Upper lobe of left lung (tissue), 6 donors: ENCODE data around the gene MATN3. TPM values are rescaled to one million over a fixed set of nuclear protein-coding genes. Genes with fewer than 3 reads are reported as not detected.

Source experiments
- ATAC-seq, 2 donors: fragments of 200-7000 bp; cut with Tn5 transposase; one replicate each; pipeline ENCODE4 v1.9.1; 2022; ENCODE audit warnings: mild to moderate bottlenecking in 2 of 2, moderate library complexity in 2 of 2; ENCODE audit not compliant: low FRiP score in 2 of 2
- DNase-seq, 2 donors: peaks; one replicate each; pipeline ENCODE4 v3.0.0-alpha.2; 2019 to 2020
- H3K27ac ChIP-seq, 4 donors: fragments of 200-600 bp; sonication (generic); one replicate each; pipeline ENCODE4 v1.5.1; 2016 to 2019
- H3K27me3 ChIP-seq, 4 donors: fragments of 200-600 bp; sonication (generic); one replicate each; pipeline ENCODE4 v1.5.1; 2017 to 2019
- H3K36me3 ChIP-seq, 4 donors: fragments of 200-600 bp; sonication (generic); one replicate each; pipeline ENCODE4 v1.5.1; 2016 to 2019
- H3K4me1 ChIP-seq, 4 donors: fragments of 200-600 bp; sonication (generic); one replicate each; pipeline ENCODE4 v1.5.1; 2018 to 2019
- H3K4me3 ChIP-seq, 4 donors: fragments of 200-600 bp; sonication (generic); one replicate each; pipeline ENCODE4 v1.5.1; 2017 to 2019; ENCODE audit warnings: mild to moderate bottlenecking in 2 of 4, moderate library complexity in 1 of 4
- H3K9me3 ChIP-seq, 4 donors: fragments of 200-600 bp; sonication (generic); one replicate each; pipeline ENCODE4 v1.5.1; 2018 to 2019
- EP300 ChIP-seq, 4 donors: sonication (generic); formaldehyde crosslinking; IDR thresholded peaks; one replicate each; pipeline ENCODE4 v1.5.1; 2017; ENCODE audit warnings: antibody characterized with exemption in 4 of 4, control low read depth in 2 of 4
- POLR2A ChIP-seq, 4 donors: fragments of 450-650 bp; IDR thresholded peaks; one replicate each; pipeline ENCODE4 v1.5.1; 2016 to 2017; ENCODE audit warnings: antibody characterized with exemption in 4 of 4, mild to moderate bottlenecking in 2 of 4
- POLR2AphosphoS5 ChIP-seq, 2 donors: sonication (generic); formaldehyde crosslinking; IDR thresholded peaks; one replicate each; pipeline ENCODE4 v1.5.1; 2017; ENCODE audit warnings: antibody characterized with exemption in 2 of 2
- WGBS, 2 donors: methylation state at CpG; one replicate each; pipeline ENCODE4 v1.1.5; 2017 to 2018; 5-methylcytosine and 5-hydroxymethylcytosine counted together
- total RNA-seq, 6 donors: library from RNA; depleted of rRNA in 4 of 6; stranded (reverse); fragments of >200 nt in 4 of 6; gene quantifications; one replicate each; pipeline versions ENCODE4 v1.1.0 to v1.2.1, GENCODE V29; 2016 to 2021
- TF ChIP-seq, protein P1 (sequence below), 6 experiments: fragments of 450-650 bp in 4 of 6; fragments of 200-600 bp in 2 of 6; sonication (generic) in 2 of 6; IDR thresholded peaks; one replicate each; pipeline ENCODE4 v1.5.1; 2016 to 2019; ENCODE audit warnings: antibody characterized with exemption in 6 of 6
- donor health status: DM: no; HTN: no; CAD: no; lungs with moderate emphysema.
- donor health status: DM: no; HTN: yes; CAD: no; lungs with severe emphysema.

MATN3 gene
- total RNA-seq, 6 donors from 2014 or later: 1.0 to 17.3 (median 7.8) TPM

DNA sequence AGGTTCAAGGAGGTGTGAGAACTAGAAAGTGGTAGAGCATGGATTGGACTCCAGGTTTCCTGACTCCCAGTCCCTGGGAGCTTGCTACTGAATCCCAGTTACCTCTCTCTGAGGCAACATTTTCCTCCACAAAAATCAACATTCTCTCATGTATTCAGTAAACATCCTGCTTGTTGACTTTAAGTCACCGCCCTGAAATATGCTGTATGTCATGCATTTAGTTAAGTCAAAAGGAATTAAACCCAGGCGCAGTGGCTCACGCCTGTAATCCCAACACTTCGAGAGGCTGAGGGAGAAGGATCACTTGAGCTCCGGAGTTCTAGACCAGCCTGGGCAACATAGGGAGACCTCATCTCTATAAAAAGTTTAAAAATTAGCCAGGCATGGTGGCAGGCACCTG, 3.8 kb downstream of the MATN3 start:
- ATAC-seq: no peak
- Histone ChIP-seq H3K4me1 (peaks cover 0 to 18% (median 13%) of the 10 kb centered on the region in 4 donors), H3K9me3 (no peaks in the 10 kb centered on the region), H3K27ac (no peak overlapping the region), H3K4me3 (no peak overlapping the region), H3K27me3 (peaks cover 0 to 11% (median 1%) of the 10 kb centered on the region in 4 donors), H3K36me3 (no peaks in the 10 kb centered on the region)
- WGBS, 2 donors: 60 to 82% methylated on average over 5 of the region's 5 CpGs
- DNase-seq: no peak
- TF ChIP-seq, protein P1, sequence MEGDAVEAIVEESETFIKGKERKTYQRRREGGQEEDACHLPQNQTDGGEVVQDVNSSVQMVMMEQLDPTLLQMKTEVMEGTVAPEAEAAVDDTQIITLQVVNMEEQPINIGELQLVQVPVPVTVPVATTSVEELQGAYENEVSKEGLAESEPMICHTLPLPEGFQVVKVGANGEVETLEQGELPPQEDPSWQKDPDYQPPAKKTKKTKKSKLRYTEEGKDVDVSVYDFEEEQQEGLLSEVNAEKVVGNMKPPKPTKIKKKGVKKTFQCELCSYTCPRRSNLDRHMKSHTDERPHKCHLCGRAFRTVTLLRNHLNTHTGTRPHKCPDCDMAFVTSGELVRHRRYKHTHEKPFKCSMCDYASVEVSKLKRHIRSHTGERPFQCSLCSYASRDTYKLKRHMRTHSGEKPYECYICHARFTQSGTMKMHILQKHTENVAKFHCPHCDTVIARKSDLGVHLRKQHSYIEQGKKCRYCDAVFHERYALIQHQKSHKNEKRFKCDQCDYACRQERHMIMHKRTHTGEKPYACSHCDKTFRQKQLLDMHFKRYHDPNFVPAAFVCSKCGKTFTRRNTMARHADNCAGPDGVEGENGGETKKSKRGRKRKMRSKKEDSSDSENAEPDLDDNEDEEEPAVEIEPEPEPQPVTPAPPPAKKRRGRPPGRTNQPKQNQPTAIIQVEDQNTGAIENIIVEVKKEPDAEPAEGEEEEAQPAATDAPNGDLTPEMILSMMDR (IDR thresholded peaks at IDR 0.05): no peak
- TF ChIP-seq EP300 (IDR thresholded peaks at IDR 0.05) (no peak), POLR2AphosphoS5 (IDR thresholded peaks at IDR 0.05) (no peak), POLR2A (IDR thresholded peaks at IDR 0.05) (no peak)

DNA sequence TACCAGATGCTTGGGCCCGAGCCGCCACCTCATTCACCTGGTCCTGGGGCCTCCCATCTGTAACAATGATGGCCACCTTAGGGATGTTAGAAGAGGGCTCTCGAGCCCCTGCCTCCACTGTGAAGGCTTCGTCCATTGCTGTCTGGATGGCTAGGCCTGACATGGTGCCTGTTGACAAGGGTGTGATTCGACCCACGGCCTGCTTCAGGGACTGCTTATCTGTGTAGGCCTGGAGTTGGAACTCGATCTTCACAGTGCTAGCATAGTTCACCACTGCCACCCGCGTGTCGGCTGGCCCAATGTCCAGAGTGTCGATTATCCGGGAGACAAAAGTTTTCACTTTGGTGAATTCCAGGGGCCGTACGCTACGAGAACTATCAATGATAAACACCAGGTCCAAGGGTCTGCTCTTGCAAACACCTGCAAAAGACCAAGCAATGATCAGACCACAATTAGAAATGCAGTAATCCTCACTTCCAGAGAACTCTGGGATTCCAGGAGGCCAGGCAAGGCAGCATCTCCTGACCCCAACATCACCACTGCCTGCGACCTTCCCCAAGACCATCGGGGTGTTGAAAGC, 6.5 kb downstream of the MATN3 start:
- Histone ChIP-seq H3K9me3 (no peaks in the 10 kb centered on the region), H3K4me3 (no peak overlapping the region), H3K27ac (no peak overlapping the region), H3K36me3 (no peaks in the 10 kb centered on the region), H3K27me3 (no peaks in the 10 kb centered on the region), H3K4me1 (no peaks in the 10 kb centered on the region)
- no peak for ATAC-seq
- TF ChIP-seq POLR2A (IDR thresholded peaks at IDR 0.05) (no peak), POLR2AphosphoS5 (IDR thresholded peaks at IDR 0.05) (no peak), EP300 (IDR thresholded peaks at IDR 0.05) (no peak)
- TF ChIP-seq, protein P1 (IDR thresholded peaks at IDR 0.05): no peak
- 85 to 97% methylated on average over 13 to 17 of the region's 17 CpGs for WGBS, 2 donors
- peak in 1 of 2 donors; percentile 13 for DNase-seq

DNA sequence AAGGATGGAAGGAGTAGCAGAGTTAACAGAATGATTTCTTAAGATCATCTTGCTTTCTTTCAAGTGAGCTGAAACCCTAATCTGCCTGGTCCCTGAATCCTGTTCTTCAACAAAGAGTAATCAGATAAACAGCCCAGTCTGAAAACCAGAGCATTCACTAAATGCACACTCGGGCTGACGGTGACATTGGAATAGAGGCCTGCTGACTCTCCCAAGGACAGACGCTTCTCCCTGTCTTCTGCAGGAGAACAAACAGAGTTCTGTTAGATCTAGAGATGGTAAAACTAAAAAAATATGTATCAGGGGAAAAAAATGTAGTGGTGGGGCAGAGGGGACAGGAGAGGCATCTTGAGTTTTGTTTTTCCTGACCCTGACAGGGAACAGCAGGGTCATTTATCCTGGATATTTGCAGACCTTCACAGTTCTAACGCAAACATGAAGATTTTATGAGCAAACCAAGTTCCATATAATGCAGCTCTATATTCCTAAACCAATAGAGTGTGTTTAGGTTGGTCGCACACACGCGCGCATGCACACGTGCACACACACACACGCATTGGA, 7.3 kb downstream of the MATN3 start:
- no peak for TF ChIP-seq POLR2AphosphoS5 (IDR thresholded peaks at IDR 0.05)
- no peak for TF ChIP-seq POLR2A (IDR thresholded peaks at IDR 0.05)
- TF ChIP-seq, protein P1 (IDR thresholded peaks at IDR 0.05): no peak
- TF ChIP-seq EP300 (IDR thresholded peaks at IDR 0.05): no peak
- peak in 1 of 2 donors; percentile 10 for DNase-seq
- Histone ChIP-seq H3K4me3 (no peak overlapping the region), H3K27ac (no peak overlapping the region), H3K27me3 (no peaks in the 10 kb centered on the region), H3K9me3 (no peaks in the 10 kb centered on the region), H3K36me3 (no peaks in the 10 kb centered on the region), H3K4me1 (no peaks in the 10 kb centered on the region)
- 90 to 97% methylated on average over 10 of the region's 10 CpGs for WGBS, 2 donors
- no peak for ATAC-seq

DNA sequence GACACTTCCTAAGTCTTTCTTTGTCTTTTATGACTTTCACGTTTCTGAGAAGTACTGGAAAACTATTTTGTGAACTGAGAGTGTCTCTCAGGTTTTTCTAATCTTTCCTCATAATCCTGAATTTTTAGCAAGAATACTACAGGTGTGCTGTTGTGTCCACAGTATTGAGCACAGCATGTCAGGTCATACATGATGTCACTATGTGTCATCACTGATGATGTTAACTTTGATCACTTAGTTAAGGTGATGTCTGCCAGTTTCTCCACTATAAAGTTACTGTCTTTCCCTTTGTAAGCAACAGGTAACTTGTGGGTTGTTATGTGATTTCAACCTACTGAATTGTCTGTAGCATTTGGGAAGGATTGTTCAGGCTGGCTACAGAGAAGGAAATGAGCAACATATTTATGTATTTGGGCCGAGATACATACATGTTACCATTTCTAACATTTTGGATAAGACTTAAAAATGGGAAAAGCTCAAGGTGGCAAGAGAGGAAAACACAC, 11.1 kb downstream of the MATN3 start:
- Histone ChIP-seq H3K36me3 (no peaks in the 10 kb centered on the region), H3K27me3 (no peaks in the 10 kb centered on the region), H3K4me1 (no peaks in the 10 kb centered on the region), H3K4me3 (no peak overlapping the region), H3K27ac (no peak overlapping the region), H3K9me3 (no peaks in the 10 kb centered on the region)
- ATAC-seq (no peak), DNase-seq (no peak)
- WGBS, 2 donors: 83% methylated on average over 2 of the region's 2 CpGs
- TF ChIP-seq, protein P1 (IDR thresholded peaks at IDR 0.05): no peak
- TF ChIP-seq POLR2A (IDR thresholded peaks at IDR 0.05) (no peak), POLR2AphosphoS5 (IDR thresholded peaks at IDR 0.05) (no peak), EP300 (IDR thresholded peaks at IDR 0.05) (no peak)

DNA sequence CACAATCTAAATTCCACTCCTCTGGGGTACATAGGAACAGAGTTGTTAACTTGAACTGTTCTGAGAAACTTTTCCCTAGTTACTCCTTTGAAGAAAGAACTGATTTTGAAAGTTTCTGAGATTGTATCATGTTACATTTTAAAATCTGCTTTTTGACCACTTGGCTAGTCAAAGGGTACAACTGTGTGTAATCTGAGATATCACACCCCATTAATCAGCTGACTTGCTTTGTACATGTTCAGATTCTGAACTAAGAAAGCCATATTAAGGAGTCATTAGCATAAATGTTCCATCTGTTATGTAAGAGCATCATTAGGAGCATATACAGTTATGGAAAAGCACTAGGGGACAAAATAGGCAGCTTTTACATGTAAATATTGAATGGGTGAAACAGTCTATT, 18.7 kb downstream of the MATN3 start:
- H3K27me3 ChIP-seq: no peaks in the 10 kb centered on the region
- DNase-seq: no peak
- no peaks in the 10 kb centered on the region for H3K9me3 ChIP-seq
- H3K4me1 ChIP-seq: peaks cover 6 to 18% (median 8%) of the 10 kb centered on the region in 4 donors
- H3K27ac ChIP-seq: no peak overlapping the region
- no peaks in the 10 kb centered on the region for H3K36me3 ChIP-seq
- no peak for ATAC-seq
- TF ChIP-seq POLR2A (IDR thresholded peaks at IDR 0.05): no peak
- TF ChIP-seq POLR2AphosphoS5 (IDR thresholded peaks at IDR 0.05): no peak
- TF ChIP-seq EP300 (IDR thresholded peaks at IDR 0.05): no peak
- TF ChIP-seq, protein P1 (IDR thresholded peaks at IDR 0.05): no peak
- no peak overlapping the region for H3K4me3 ChIP-seq
